HG03457 (cell line): ENCODE data around the gene SUMO1.
A peak's percentile ranks its signal among the peaks of the same experiment; 100 is the strongest.
"Not testable (repeated sequence)": the region's sequence is repeated elsewhere in the genome, so short reads cannot be mapped to it uniquely, and the experiment has no call there.

ENCODE experiments used
- ATAC-seq: cut with Tn5 transposase; IDR thresholded peaks from one replicate; pipeline ENCODE4 v1.9.1; 2021; ENCODE audit warnings: moderate number of reproducible peaks; ENCODE audit not compliant: unreplicated experiment

SUMO1 gene

GRCh38 chr2:202238234-202239197 lies at the start of gene SUMO1:
TSS of gene SUMO1 (minus strand) at chr2:202238597. CDS start at chr2:202238451, 146 bp downstream.
- peak; percentile 85 for ATAC-seq

GRCh38 chr2:202286595-202286994 lies 48.2 kb upstream of the SUMO1 start:
- ATAC-seq = no peak

GRCh38 chr2:202278944-202279343 lies 40.5 kb upstream of the SUMO1 start:
- no peak for ATAC-seq

GRCh38 chr2:202278036-202278760 lies 39.8 kb upstream of the SUMO1 start:
- ATAC-seq = no peak

- not testable (repeated sequence) for ATAC-seq
Measured at GRCh38 chr2:202276078-202276720, 37.8 kb upstream of the SUMO1 start.

GRCh38 chr2:202270487-202270886 lies 32.1 kb upstream of the SUMO1 start:
- ATAC-seq = no peak

- ATAC-seq = no peak
Measured at GRCh38 chr2:202269585-202269984, 31.2 kb upstream of the SUMO1 start.

- ATAC-seq = no peak
Measured at GRCh38 chr2:202267495-202267894, 29.1 kb upstream of the SUMO1 start.

GRCh38 chr2:202265467-202266277 lies 27.3 kb upstream of the SUMO1 start, which contains the start of gene NOP58:
TSS of gene NOP58 (plus strand) at chr2:202265763. CDS start at chr2:202265942, 179 bp downstream.
- ATAC-seq = peak; percentile 86

- no peak for ATAC-seq
Measured at GRCh38 chr2:202261531-202261930, 23.1 kb upstream of the SUMO1 start.

- ATAC-seq = no peak
Measured at GRCh38 chr2:202251494-202251893, 13.1 kb upstream of the SUMO1 start.

GRCh38 chr2:202249521-202250253 lies 11.3 kb upstream of the SUMO1 start:
- ATAC-seq = no peak

GRCh38 chr2:202247710-202248109 lies 9.3 kb upstream of the SUMO1 start:
- ATAC-seq = not testable (repeated sequence)

- ATAC-seq = peak; percentile 20
Measured at GRCh38 chr2:202237787-202238233, 587 bp downstream of the SUMO1 start.

GRCh38 chr2:202221873-202222272 lies 16.5 kb downstream of the SUMO1 start:
- no peak for ATAC-seq

- no peak for ATAC-seq
Measured at GRCh38 chr2:202215179-202215578, 23.2 kb downstream of the SUMO1 start.

- ATAC-seq = no peak
Measured at GRCh38 chr2:202208526-202208925, 29.9 kb downstream of the SUMO1 start.

- ATAC-seq = no peak
Measured at GRCh38 chr2:202204855-202205254, 33.5 kb downstream of the SUMO1 start.

GRCh38 chr2:202203348-202203747 lies 35.0 kb downstream of the SUMO1 start:
- no peak for ATAC-seq
